Smooth muscle cell (in vitro differentiated cells): Measurements from ENCODE around the gene SLC25A17. TPM values are rescaled to one million over a fixed set of nuclear protein-coding genes. Genes with fewer than 3 reads are reported as not detected.

Source experiments
- DNase-seq: peaks from one replicate; lab custom pipeline; 2025; ENCODE audit not compliant: unreplicated experiment; lab: John Stamatoyannopoulos, UW
- H2AFZ ChIP-seq: fragments of 200-600 bp; sonication (generic); 2 replicates; pipeline ENCODE4 v1.6.0; 2016; ENCODE audit warnings: antibody characterized with exemption, low read depth, mild to moderate bottlenecking
- H3F3A ChIP-seq: fragments of 200-600 bp; sonication (generic); 2 replicates; pipeline ENCODE4 v1.6.0; 2017; ENCODE audit warnings: antibody characterized with exemption, low read depth
- H3K27ac ChIP-seq: fragments of 200-600 bp; sonication (generic); 2 replicates; pipeline ENCODE4 v1.5.1; 2016; ENCODE audit warnings: low read depth, mild to moderate bottlenecking
- H3K27me3 ChIP-seq: fragments of 200-600 bp; sonication (generic); 2 replicates; pipeline ENCODE4 v1.6.1; 2016; ENCODE audit warnings: low read depth, mild to moderate bottlenecking
- H3K36me3 ChIP-seq: fragments of 200-600 bp; sonication (generic); 2 replicates; pipeline ENCODE4 v1.5.1; 2016; ENCODE audit warnings: low read depth
- H3K4me1 ChIP-seq: fragments of 200-600 bp; sonication (generic); 2 replicates; pipeline ENCODE4 v1.5.1; 2016; ENCODE audit warnings: low read depth
- H3K4me2 ChIP-seq: fragments of 200-600 bp; sonication (generic); 2 replicates; pipeline ENCODE4 v1.6.0; 2016; ENCODE audit warnings: mild to moderate bottlenecking
- H3K4me3 ChIP-seq: fragments of 200-600 bp; sonication (generic); 2 replicates; pipeline ENCODE4 v1.5.1; 2016; ENCODE audit warnings: mild to moderate bottlenecking
- H3K79me2 ChIP-seq: fragments of 200-600 bp; sonication (generic); 2 replicates; pipeline ENCODE4 v1.6.0; 2016; ENCODE audit warnings: low read depth, mild to moderate bottlenecking
- H3K9ac ChIP-seq: fragments of 200-600 bp; sonication (generic); 2 replicates; pipeline ENCODE4 v1.6.0; 2016; ENCODE audit warnings: low read depth
- H3K9me3 ChIP-seq: fragments of 200-600 bp; sonication (generic); replicated peaks from 2 replicates; pipeline ENCODE4 v1.5.1; 2016; ENCODE audit warnings: low read depth
- H4K20me1 ChIP-seq: fragments of 200-600 bp; sonication (generic); 2 replicates; pipeline ENCODE4 v1.6.0; 2016; ENCODE audit warnings: low read depth
- CTCF ChIP-seq: fragments of 200-600 bp; sonication (generic); IDR thresholded peaks from 2 replicates; pipeline ENCODE4 v1.5.1; 2017; ENCODE audit warnings: borderline replicate concordance, mild to moderate bottlenecking, antibody characterized with exemption; ENCODE audit not compliant: insufficient read depth, poor library complexity, severe bottlenecking
- WGBS: methylation state at CpG from one replicate; pipeline ENCODE4 v1.1.7; 2016; ENCODE audit warnings: low lambda C conversion rate; 5-methylcytosine and 5-hydroxymethylcytosine counted together
- polyA plus RNA-seq: library from polyadenylated mRNA; unstranded; fragments of >200 nt; fragmentation: Nextera tagmentation; extraction: Ambion mirVana; gene quantifications from 2 replicates; pipeline ENCODE4 v1.2.1, GENCODE V29; 2016
- total RNA-seq: library from RNA; depleted of rRNA; stranded (reverse); fragments of >200 nt; gene quantifications from 2 replicates; pipeline ENCODE4 v1.2.3, GENCODE V29; 2014

SLC25A17 gene
- total and polyA plus RNA-seq, 2 experiments from 2014 or later, result 28.9 to 31.5 TPM

- Histone ChIP-seq H4K20me1 (no peaks in the 10 kb centered on the region), H3K79me2 (no peaks in the 10 kb centered on the region), H3K4me1 (peaks cover 19% of the 10 kb centered on the region), H2AFZ (no peak overlapping the region), H3K4me3 (no peak overlapping the region), H3K27ac (peak overlapping the region; percentile 93), H3K36me3 (no peaks in the 10 kb centered on the region), H3K9ac (peak overlapping the region; percentile 62), H3K9me3 (no peaks in the 10 kb centered on the region), H3F3A (peaks cover 27% of the 10 kb centered on the region), H3K4me2 (peak overlapping the region; percentile 74), H3K27me3 (no peaks in the 10 kb centered on the region)
- DNase-seq, result no peak
- TF ChIP-seq CTCF, result no peak
- 63% methylated on average over 14 of the region's 14 CpGs for WGBS
Measured at GRCh38 chr22:40727964-40728615, 91.1 kb downstream of the SLC25A17 start.

- H3F3A ChIP-seq, result peaks cover 24% of the 10 kb centered on the region
- no peaks in the 10 kb centered on the region for H3K36me3 ChIP-seq
- H3K9me3 ChIP-seq, result no peaks in the 10 kb centered on the region
- no peaks in the 10 kb centered on the region for H3K79me2 ChIP-seq
- peaks cover 13% of the 10 kb centered on the region for H3K4me1 ChIP-seq
- H2AFZ ChIP-seq, result peak overlapping the region; percentile 19
- no peaks in the 10 kb centered on the region for H4K20me1 ChIP-seq
- no peaks in the 10 kb centered on the region for H3K27me3 ChIP-seq
- no peak overlapping the region for H3K4me3 ChIP-seq
- WGBS, result 41% methylated on average over 11 of the region's 11 CpGs
- no peak for TF ChIP-seq CTCF
- peak overlapping the region; percentile 35 for H3K9ac ChIP-seq
- peak overlapping the region; percentile 62 for H3K4me2 ChIP-seq
- H3K27ac ChIP-seq, result peak overlapping the region; percentile 93
- DNase-seq, result no peak
Measured at GRCh38 chr22:40727070-40727963, 91.8 kb downstream of the SLC25A17 start.

- no peak for DNase-seq
- 55% methylated on average over 4 of the region's 4 CpGs for WGBS
- H3K9ac ChIP-seq, result no peak overlapping the region
- no peaks in the 10 kb centered on the region for H3K9me3 ChIP-seq
- no peak overlapping the region for H3K4me2 ChIP-seq
- H4K20me1 ChIP-seq, result no peaks in the 10 kb centered on the region
- H2AFZ ChIP-seq, result no peak overlapping the region
- no peaks in the 10 kb centered on the region for H3K36me3 ChIP-seq
- peaks cover 12% of the 10 kb centered on the region for H3K4me1 ChIP-seq
- H3K4me3 ChIP-seq, result no peak overlapping the region
- TF ChIP-seq CTCF, result no peak
- no peaks in the 10 kb centered on the region for H3K27me3 ChIP-seq
- H3F3A ChIP-seq, result peaks cover 24% of the 10 kb centered on the region
- H3K79me2 ChIP-seq, result no peaks in the 10 kb centered on the region
- H3K27ac ChIP-seq, result peak overlapping the region; percentile 93
Measured at GRCh38 chr22:40726514-40726913, 92.6 kb downstream of the SLC25A17 start.
